ENCODE data around the gene ASPSCR1. TPM values are rescaled to one million over a fixed set of nuclear protein-coding genes. Genes with fewer than 3 reads are reported as not detected.

The ASPSCR1 gene
- total and polyA plus RNA-seq, 10 of the 15 experiments (the other 5 are each of a cell fraction or from before 2014, with no cell fraction given): 1.5 to 48.4 (median 25.4) TPM

DNA sequence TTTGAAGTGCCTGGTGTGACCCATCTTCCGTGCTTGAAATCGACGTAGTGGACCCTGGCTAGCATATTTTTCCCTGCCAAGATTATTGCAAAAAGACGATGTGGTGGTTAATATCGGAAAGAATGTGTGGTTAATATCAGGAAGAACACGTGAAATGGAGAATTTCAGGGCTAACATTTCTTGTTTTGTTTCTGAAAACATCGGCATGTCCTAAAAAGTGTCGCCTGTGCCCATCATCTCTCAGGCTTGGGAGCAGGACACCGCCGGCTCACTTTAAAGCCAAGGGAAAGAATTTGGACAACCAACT, 60.4 kb downstream of the ASPSCR1 start:
- Histone ChIP-seq H2AFZ (ENCODE audit: control insufficient read depth, low read depth, low read length) (peak overlapping the region; percentile 93), H3K9ac (ENCODE audit: control insufficient read depth, insufficient read depth, low read length) (no peak overlapping the region; the same call in 1 of the 2 replicates), H3K4me1 (ENCODE audit: control insufficient read depth, insufficient read depth, low read length) (peaks cover 10% of the 10 kb centered on the region), H3K4me2 (ENCODE audit: control insufficient read depth, insufficient read depth) (peak overlapping the region; percentile 89), H3K79me2 (ENCODE audit: control insufficient read depth, insufficient read depth, low read length) (peaks cover 5% of the 10 kb centered on the region), H3K27ac (ENCODE audit: control insufficient read depth, insufficient read depth) (0 out of 2 replicates have a peak overlapping the region, but pooled peaks have one; percentile 46), H3K9me3 (replicated peaks; ENCODE audit: control insufficient read depth, insufficient read depth, low read length) (no peaks in the 10 kb centered on the region), H3K4me3 (peak overlapping the region; percentile 49; the same call in 1 of the 2 replicates), H3K36me3 (ENCODE audit: control insufficient read depth in 2 of 2, insufficient read depth in 2 of 2, low read length in 1 of 2) (no peaks in the 10 kb centered on the region; a peak in 2 of 4 replicates), H3K27me3 (replicated peaks in 1 of 2; ENCODE audit: control insufficient read depth in 2 of 2, insufficient read depth in 2 of 2, low read length in 1 of 2) (no peaks in the 10 kb centered on the region), H4K20me1 (ENCODE audit: control insufficient read depth, insufficient read depth) (no peaks in the 10 kb centered on the region)
- ChIA-PET CTCF (interaction anchor here (0.6 to 1.9 kb wide), 17 partner anchors 10 to 596 kb away, joined by 3 to 30 read pairs (median 4); partner anchors contain the start of genes CENPX, GPS1, LRRC45 and RFNG), SMC1A (ENCODE audit: uncharacterized antibody, unreplicated experiment) (interaction anchor here (0.5 to 1.4 kb wide), 7 partner anchors 11 to 178 kb away, joined by 3 to 7 read pairs (median 3); partner anchors contain the start of genes CENPX, DUS1L and LRRC45), RAD21 (ENCODE audit: unreplicated experiment) (interaction anchor here (0.7 to 2.4 kb wide), 7 partner anchors 12 to 117 kb away, joined by 3 to 13 read pairs (median 5); partner anchors contain the start of genes CENPX, FASN and LRRC45), POLR2A (interaction anchor here (0.5 to 1.5 kb wide), 19 partner anchors 10 to 411 kb away, joined by 3 to 13 read pairs (median 3); partner anchors contain the start of genes CENPX, FASN, LRRC45 and MRPL12)
- intact Hi-C loops (cut with micrococcal nuclease; ENCODE audit: unreplicated experiment): loop anchor here (5.0 kb wide), 1 partner anchor 59 kb away; the partner anchor contains the start of gene FASN
- in situ Hi-C loops (cut with MboI): loop anchor here (5.0 kb wide), 1 partner anchor 119 kb away; no protein-coding TSS in a partner anchor
- FAIRE-seq: no peak
- TF ChIP-seq HDGF (IDR thresholded peaks at IDR 0.05): 0 out of 2 replicates have a peak, but pooled peaks have one; percentile 2
- TF ChIP-seq, protein P1, sequence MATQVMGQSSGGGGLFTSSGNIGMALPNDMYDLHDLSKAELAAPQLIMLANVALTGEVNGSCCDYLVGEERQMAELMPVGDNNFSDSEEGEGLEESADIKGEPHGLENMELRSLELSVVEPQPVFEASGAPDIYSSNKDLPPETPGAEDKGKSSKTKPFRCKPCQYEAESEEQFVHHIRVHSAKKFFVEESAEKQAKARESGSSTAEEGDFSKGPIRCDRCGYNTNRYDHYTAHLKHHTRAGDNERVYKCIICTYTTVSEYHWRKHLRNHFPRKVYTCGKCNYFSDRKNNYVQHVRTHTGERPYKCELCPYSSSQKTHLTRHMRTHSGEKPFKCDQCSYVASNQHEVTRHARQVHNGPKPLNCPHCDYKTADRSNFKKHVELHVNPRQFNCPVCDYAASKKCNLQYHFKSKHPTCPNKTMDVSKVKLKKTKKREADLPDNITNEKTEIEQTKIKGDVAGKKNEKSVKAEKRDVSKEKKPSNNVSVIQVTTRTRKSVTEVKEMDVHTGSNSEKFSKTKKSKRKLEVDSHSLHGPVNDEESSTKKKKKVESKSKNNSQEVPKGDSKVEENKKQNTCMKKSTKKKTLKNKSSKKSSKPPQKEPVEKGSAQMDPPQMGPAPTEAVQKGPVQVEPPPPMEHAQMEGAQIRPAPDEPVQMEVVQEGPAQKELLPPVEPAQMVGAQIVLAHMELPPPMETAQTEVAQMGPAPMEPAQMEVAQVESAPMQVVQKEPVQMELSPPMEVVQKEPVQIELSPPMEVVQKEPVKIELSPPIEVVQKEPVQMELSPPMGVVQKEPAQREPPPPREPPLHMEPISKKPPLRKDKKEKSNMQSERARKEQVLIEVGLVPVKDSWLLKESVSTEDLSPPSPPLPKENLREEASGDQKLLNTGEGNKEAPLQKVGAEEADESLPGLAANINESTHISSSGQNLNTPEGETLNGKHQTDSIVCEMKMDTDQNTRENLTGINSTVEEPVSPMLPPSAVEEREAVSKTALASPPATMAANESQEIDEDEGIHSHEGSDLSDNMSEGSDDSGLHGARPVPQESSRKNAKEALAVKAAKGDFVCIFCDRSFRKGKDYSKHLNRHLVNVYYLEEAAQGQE (IDR thresholded peaks at IDR 0.05; ENCODE audit: low read depth, low read length): no peak
- no peak for TF ChIP-seq POU2F2 (IDR thresholded peaks at IDR 0.05; ENCODE audit: borderline replicate concordance, low read depth, low read length)
- TF ChIP-seq, protein P2, sequence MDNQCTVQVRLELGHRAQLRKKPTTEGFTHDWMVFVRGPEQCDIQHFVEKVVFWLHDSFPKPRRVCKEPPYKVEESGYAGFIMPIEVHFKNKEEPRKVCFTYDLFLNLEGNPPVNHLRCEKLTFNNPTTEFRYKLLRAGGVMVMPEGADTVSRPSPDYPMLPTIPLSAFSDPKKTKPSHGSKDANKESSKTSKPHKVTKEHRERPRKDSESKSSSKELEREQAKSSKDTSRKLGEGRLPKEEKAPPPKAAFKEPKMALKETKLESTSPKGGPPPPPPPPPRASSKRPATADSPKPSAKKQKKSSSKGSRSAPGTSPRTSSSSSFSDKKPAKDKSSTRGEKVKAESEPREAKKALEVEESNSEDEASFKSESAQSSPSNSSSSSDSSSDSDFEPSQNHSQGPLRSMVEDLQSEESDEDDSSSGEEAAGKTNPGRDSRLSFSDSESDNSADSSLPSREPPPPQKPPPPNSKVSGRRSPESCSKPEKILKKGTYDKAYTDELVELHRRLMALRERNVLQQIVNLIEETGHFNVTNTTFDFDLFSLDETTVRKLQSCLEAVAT (IDR thresholded peaks at IDR 0.05): 0 out of 2 replicates have a peak, but pooled peaks have one; percentile 58
- TF ChIP-seq CREM (IDR thresholded peaks at IDR 0.05; ENCODE audit: low read depth): 0 out of 2 replicates have a peak, but pooled peaks have one; percentile 18
- no peak for TF ChIP-seq NBN (IDR thresholded peaks at IDR 0.05)
- no peak for TF ChIP-seq ZNF217 (IDR thresholded peaks at IDR 0.05)
- 15% methylated on average over 10 of the region's 10 CpGs for WGBS (ENCODE audit: insufficient coverage, insufficient replicate concordance, low lambda C conversion rate, missing lambda C conversion rate)
- DNase-seq (ENCODE audit: low read depth, low spot score): no peak
- BruUV-seq (replicated peaks): no TSS peak
- no peak for ATAC-seq
